ENCODE measurements around the gene MRGPRF.

MRGPRF gene

GRCh38 chr11:68990995-68991780 is 21.9 kb downstream of the MRGPRF start:
- no peak for DNase-seq (ENCODE audit: low read depth)
- no peak overlapping the region for H3K4me3 ChIP-seq (ENCODE audit: low read depth, low read length)
- TF ChIP-seq, protein P1, sequence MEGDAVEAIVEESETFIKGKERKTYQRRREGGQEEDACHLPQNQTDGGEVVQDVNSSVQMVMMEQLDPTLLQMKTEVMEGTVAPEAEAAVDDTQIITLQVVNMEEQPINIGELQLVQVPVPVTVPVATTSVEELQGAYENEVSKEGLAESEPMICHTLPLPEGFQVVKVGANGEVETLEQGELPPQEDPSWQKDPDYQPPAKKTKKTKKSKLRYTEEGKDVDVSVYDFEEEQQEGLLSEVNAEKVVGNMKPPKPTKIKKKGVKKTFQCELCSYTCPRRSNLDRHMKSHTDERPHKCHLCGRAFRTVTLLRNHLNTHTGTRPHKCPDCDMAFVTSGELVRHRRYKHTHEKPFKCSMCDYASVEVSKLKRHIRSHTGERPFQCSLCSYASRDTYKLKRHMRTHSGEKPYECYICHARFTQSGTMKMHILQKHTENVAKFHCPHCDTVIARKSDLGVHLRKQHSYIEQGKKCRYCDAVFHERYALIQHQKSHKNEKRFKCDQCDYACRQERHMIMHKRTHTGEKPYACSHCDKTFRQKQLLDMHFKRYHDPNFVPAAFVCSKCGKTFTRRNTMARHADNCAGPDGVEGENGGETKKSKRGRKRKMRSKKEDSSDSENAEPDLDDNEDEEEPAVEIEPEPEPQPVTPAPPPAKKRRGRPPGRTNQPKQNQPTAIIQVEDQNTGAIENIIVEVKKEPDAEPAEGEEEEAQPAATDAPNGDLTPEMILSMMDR (IDR thresholded peaks at IDR 0.05; ENCODE audit: insufficient read depth, low read depth, low read length, missing control alignments), result no peak

GRCh38 chr11:68989936-68990606 is 23.0 kb downstream of the MRGPRF start:
- no peak overlapping the region for H3K4me3 ChIP-seq (ENCODE audit: low read depth, low read length)
- TF ChIP-seq, protein P1 (IDR thresholded peaks at IDR 0.05; ENCODE audit: insufficient read depth, low read depth, low read length, missing control alignments), result no peak
- DNase-seq (ENCODE audit: low read depth), result no peak

GRCh38 chr11:68988491-68988890 is 24.6 kb downstream of the MRGPRF start:
- no peak for DNase-seq (ENCODE audit: low read depth)
- H3K4me3 ChIP-seq (ENCODE audit: low read depth, low read length), result no peak overlapping the region
- TF ChIP-seq, protein P1 (IDR thresholded peaks at IDR 0.05; ENCODE audit: insufficient read depth, low read depth, low read length, missing control alignments), result no peak

DNA sequence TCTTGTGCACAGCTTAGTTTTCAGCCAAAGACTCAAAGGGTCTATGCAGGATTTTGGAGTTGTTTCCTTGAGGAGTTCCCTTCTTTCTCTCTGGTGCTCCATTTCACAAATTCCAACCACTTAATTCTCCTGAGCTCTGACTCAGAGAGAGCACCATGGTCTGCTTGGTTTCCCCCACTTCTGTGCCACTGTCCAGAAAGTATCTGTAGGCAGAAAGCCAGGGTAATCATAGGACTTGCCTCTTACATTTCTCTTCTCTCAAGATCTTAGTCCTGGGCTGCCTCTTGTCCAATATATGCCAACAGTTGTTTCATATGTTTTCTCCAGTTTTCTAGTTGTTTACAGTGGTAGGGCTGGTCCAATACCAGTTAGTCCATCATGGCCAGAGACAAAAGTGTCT is 25.8 kb downstream of the MRGPRF start:
- H3K4me3 ChIP-seq (ENCODE audit: low read depth, low read length), result no peak overlapping the region
- TF ChIP-seq, protein P1 (IDR thresholded peaks at IDR 0.05; ENCODE audit: insufficient read depth, low read depth, low read length, missing control alignments), result no peak
- no peak for DNase-seq (ENCODE audit: low read depth)

DNA sequence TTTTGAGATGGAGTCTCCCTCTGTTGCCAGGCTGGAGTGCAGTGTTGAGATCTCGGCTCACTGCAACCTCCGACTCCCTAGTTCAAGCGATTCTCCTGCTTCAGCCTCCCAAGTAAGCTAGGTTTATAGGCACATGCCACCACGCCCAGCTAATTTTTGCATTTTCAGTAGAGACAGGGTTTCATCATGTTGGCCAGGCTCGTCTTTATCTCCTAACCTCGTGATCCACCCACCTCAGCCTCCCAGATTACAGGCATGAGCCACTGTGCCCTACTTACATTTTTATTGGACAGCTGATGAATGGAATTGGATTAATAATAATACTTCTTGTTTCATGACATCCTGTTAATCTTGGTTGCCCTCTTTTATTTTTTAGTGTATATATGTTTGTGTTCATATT is 29.2 kb downstream of the MRGPRF start:
- TF ChIP-seq, protein P1 (IDR thresholded peaks at IDR 0.05; ENCODE audit: insufficient read depth, low read depth, low read length, missing control alignments), result no peak
- no peak overlapping the region for H3K4me3 ChIP-seq (ENCODE audit: low read depth, low read length)
- no peak for DNase-seq (ENCODE audit: low read depth)

GRCh38 chr11:68982134-68982533 is 30.9 kb downstream of the MRGPRF start:
- TF ChIP-seq, protein P1 (IDR thresholded peaks at IDR 0.05; ENCODE audit: insufficient read depth, low read depth, low read length, missing control alignments), result no peak
- no peak for DNase-seq (ENCODE audit: low read depth)

More at GRCh38 chr11:68982134-68982533, 30.9 kb downstream of the MRGPRF start:
- H3K4me3 ChIP-seq (ENCODE audit: low read depth, low read length), result no peak overlapping the region

Measured in GM12865 (cell line).